Measurements from ENCODE around the gene NIPSNAP3A.
"Not testable (repeated sequence)": the region's sequence is repeated elsewhere in the genome, so short reads cannot be mapped to it uniquely, and the experiment has no call there.

DNA sequence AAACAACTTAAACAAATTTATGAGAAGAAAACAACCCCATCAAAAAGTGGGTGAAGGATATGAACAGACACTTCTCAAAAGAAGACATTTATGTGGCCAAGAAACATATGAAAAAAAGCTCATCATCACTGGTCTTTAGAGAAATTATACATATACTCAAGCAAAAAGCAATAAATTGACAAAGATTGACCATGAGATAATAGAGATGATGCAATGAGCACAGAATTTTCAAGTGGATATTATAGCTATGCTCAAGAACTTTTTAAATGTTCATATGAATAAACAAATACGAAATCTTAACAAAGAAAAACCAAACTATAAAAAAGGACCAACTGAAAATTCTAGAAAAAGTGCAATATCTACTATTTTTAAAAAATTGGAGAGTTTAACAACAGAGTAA, 38.7 kb upstream of the NIPSNAP3A start:
- not testable (repeated sequence) for TF ChIP-seq ATF1 (CRISPR knock-in tag; IDR thresholded peaks at IDR 0.05); NR2C2 (CRISPR knock-in tag; IDR thresholded peaks at IDR 0.05); FOXJ3 (CRISPR knock-in tag; IDR thresholded peaks at IDR 0.05; ENCODE audit: borderline replicate concordance)
- TF ChIP-seq, protein P1, sequence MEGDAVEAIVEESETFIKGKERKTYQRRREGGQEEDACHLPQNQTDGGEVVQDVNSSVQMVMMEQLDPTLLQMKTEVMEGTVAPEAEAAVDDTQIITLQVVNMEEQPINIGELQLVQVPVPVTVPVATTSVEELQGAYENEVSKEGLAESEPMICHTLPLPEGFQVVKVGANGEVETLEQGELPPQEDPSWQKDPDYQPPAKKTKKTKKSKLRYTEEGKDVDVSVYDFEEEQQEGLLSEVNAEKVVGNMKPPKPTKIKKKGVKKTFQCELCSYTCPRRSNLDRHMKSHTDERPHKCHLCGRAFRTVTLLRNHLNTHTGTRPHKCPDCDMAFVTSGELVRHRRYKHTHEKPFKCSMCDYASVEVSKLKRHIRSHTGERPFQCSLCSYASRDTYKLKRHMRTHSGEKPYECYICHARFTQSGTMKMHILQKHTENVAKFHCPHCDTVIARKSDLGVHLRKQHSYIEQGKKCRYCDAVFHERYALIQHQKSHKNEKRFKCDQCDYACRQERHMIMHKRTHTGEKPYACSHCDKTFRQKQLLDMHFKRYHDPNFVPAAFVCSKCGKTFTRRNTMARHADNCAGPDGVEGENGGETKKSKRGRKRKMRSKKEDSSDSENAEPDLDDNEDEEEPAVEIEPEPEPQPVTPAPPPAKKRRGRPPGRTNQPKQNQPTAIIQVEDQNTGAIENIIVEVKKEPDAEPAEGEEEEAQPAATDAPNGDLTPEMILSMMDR (IDR thresholded peaks at IDR 0.05), result not testable (repeated sequence)
- TF ChIP-seq, protein P2, sequence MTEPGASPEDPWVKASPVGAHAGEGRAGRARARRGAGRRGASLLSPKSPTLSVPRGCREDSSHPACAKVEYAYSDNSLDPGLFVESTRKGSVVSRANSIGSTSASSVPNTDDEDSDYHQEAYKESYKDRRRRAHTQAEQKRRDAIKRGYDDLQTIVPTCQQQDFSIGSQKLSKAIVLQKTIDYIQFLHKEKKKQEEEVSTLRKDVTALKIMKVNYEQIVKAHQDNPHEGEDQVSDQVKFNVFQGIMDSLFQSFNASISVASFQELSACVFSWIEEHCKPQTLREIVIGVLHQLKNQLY (CRISPR knock-in tag; IDR thresholded peaks at IDR 0.05), result not testable (repeated sequence)

All from WTC11 (cell line).